Measurements from ENCODE around the gene ARL3.

The ARL3 gene

DNA sequence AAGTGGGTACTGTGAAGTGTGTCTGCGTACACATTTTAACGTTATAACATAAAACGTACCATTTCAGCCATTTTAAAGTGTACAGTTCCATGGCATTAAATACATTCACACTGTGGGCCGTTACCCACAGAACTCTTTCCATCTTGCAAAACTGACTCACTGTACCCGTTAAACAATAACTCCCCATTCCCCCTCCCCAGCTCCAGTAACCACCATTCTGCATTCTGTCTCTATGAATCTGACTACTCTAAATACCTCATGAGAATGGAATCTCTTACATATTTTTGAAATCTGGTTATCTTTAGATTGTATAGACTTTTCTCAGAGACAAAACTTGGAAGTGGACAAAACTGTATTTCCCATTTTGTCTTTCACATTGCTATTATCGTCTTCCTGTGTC is 9.3 kb downstream of the ARL3 start:
- no peak overlapping the region for H2BK15ac ChIP-seq (ENCODE audit: low read depth, poor library complexity, severe bottlenecking)
- H3K4me2 ChIP-seq (ENCODE audit: low read length, poor library complexity, severe bottlenecking), result peak overlapping the region; percentile 49
- peak overlapping the region; percentile 93 for H2AK5ac ChIP-seq (ENCODE audit: low read length, severe bottlenecking)
- H2BK120ac ChIP-seq (ENCODE audit: low read depth, low read length), result no peak overlapping the region
- H3K4ac ChIP-seq (ENCODE audit: low read depth in 1 of 2, low read length in 2 of 2), result no peak overlapping the region
- no peak overlapping the region for H3K9ac ChIP-seq (ENCODE audit: low read length)
- no peaks in the 10 kb centered on the region for H3K27me3 ChIP-seq (ENCODE audit: control insufficient read depth in 1 of 2, insufficient read depth in 1 of 2, low read length in 2 of 2)
- H3K79me1 ChIP-seq (replicated peaks; ENCODE audit: low read length, poor library complexity, severe bottlenecking), result peaks cover 5% of the 10 kb centered on the region
- H4K91ac ChIP-seq (ENCODE audit: low read length), result no peak overlapping the region
- WGBS, result 60% methylated on average over 5 of the region's 6 CpGs
- peak overlapping the region; percentile 96 for H3K27ac ChIP-seq (ENCODE audit: low read length, poor library complexity, severe bottlenecking)
- H4K8ac ChIP-seq (ENCODE audit: low read length), result no peak overlapping the region
- H3K9me3 ChIP-seq (ENCODE audit: control insufficient read depth, low read length), result no peaks in the 10 kb centered on the region
- no peak overlapping the region for H2BK12ac ChIP-seq (ENCODE audit: low read length in 2 of 2)
- no peak overlapping the region for H2AFZ ChIP-seq (ENCODE audit: low read depth, low read length)
- peaks cover 1 to 7% of the 10 kb centered on the region in 2 experiments for H3K36me3 ChIP-seq (ENCODE audit: control insufficient read depth in 1 of 2, insufficient read depth in 2 of 2, low read depth in 1 of 2, low read length in 2 of 2)
- H3K18ac ChIP-seq (ENCODE audit: low read depth in 1 of 2, low read length in 2 of 2), result no peak overlapping the region
- peak overlapping the region; percentile 75 for H2BK5ac ChIP-seq (ENCODE audit: low read depth, low read length, poor library complexity, severe bottlenecking)
- H3K4me3 ChIP-seq (ENCODE audit: insufficient read depth in 1 of 2, low read depth in 1 of 2, low read length in 2 of 2), result no peak overlapping the region
- DNase-seq, result peak; percentile 50
- H3K4me1 ChIP-seq (ENCODE audit: control insufficient read depth, insufficient read depth, low read depth, low read length), result peaks cover 20% of the 10 kb centered on the region
- no peak overlapping the region for H3K23ac ChIP-seq (ENCODE audit: low read length in 2 of 2)
- no peak overlapping the region for H3K14ac ChIP-seq (ENCODE audit: low read length in 2 of 2)

DNA sequence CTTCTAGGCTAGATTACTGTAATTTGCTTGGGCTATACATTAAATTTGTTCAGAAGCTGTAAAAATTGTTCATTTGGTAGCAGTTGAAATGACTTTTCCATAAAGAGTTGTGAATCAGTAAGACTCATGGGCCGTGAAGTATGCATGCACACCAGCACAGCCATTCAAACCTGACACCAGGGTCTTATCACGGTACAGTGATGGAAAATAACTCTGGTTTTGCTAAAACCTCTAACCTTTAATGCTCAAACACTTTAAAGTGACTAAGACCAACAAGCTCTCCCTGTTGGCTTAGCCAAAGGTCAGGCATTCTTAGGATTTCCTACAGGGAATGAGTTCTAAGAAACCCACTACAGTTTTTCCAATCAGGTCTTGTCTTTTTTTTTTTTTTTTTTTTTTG is 11.5 kb downstream of the ARL3 start:
- Histone ChIP-seq H2BK15ac (ENCODE audit: low read depth, poor library complexity, severe bottlenecking) (no peak overlapping the region), H3K79me1 (replicated peaks; ENCODE audit: low read length, poor library complexity, severe bottlenecking) (peaks cover 9% of the 10 kb centered on the region), H3K4me2 (ENCODE audit: low read length, poor library complexity, severe bottlenecking) (no peak overlapping the region), H4K8ac (ENCODE audit: low read length) (no peak overlapping the region), H3K27me3 (ENCODE audit: control insufficient read depth in 1 of 2, insufficient read depth in 1 of 2, low read length in 2 of 2) (no peaks in the 10 kb centered on the region), H3K4me3 (ENCODE audit: insufficient read depth in 1 of 2, low read depth in 1 of 2, low read length in 2 of 2) (no peak overlapping the region), H2BK12ac (ENCODE audit: low read length in 2 of 2) (no peak overlapping the region), H3K9me3 (ENCODE audit: control insufficient read depth, low read length) (no peaks in the 10 kb centered on the region), H2AK5ac (ENCODE audit: low read length, severe bottlenecking) (no peak overlapping the region), H4K91ac (ENCODE audit: low read length) (no peak overlapping the region), H3K9ac (ENCODE audit: low read length) (no peak overlapping the region), H3K36me3 (ENCODE audit: control insufficient read depth in 1 of 2, insufficient read depth in 2 of 2, low read depth in 1 of 2, low read length in 2 of 2) (peaks cover 8 to 26% of the 10 kb centered on the region in 2 experiments), H2BK5ac (ENCODE audit: low read depth, low read length, poor library complexity, severe bottlenecking) (no peak overlapping the region), H3K14ac (ENCODE audit: low read length in 2 of 2) (no peak overlapping the region), H3K27ac (ENCODE audit: low read length, poor library complexity, severe bottlenecking) (peak overlapping the region; percentile 57), H3K4me1 (ENCODE audit: control insufficient read depth, insufficient read depth, low read depth, low read length) (peaks cover 20% of the 10 kb centered on the region), H2AFZ (ENCODE audit: low read depth, low read length) (no peak overlapping the region), H3K23ac (ENCODE audit: low read length in 2 of 2) (no peak overlapping the region), H2BK120ac (ENCODE audit: low read depth, low read length) (no peak overlapping the region), H3K18ac (ENCODE audit: low read depth in 1 of 2, low read length in 2 of 2) (no peak overlapping the region), H3K4ac (ENCODE audit: low read depth in 1 of 2, low read length in 2 of 2) (no peak overlapping the region)
- 83% methylated on average over 2 of the region's 2 CpGs for WGBS
- DNase-seq, result peak; percentile 34

DNA sequence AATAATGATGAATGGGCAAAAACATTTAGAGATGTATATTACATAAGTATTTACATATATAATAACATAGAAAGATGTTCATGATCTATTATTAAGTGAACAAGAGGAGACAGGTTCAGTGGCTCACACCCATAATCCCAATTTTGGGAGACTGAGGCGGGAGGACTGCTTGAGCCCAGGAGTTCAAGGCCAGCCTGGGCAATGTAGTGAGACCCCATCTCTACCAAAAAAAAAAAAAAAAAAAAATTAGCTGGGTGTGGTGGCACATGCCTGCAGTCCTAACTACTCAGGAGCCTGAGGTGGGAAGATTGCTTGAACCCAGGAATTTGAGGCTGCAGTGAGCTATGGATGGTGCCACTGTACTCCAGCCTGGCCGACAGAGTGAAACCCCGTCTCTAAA is 12.4 kb downstream of the ARL3 start:
- WGBS, result no CpG with 5 or more reads among the region's 3 CpGs
- H3K9ac ChIP-seq (ENCODE audit: low read length), result no peak overlapping the region

DNA sequence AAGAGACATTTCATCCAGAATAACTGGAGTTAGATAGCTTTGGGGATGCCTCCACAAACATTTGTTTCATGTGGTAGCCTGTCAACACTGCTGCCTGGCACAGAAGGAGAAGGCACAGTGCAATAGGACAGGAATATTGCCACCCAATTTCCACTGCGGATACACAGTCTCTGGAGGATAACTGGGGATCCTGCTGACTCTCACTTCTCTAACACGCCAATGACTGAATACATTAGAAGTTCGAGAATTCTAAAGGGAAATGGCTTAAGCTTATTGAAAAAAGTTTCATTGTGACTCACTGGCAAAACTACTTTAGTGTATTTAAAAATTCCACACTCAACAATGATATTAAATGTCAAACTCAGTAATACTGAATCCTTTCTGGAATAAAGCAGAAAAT is 12.9 kb downstream of the ARL3 start:
- Histone ChIP-seq H2AK5ac (ENCODE audit: low read length, severe bottlenecking) (peak overlapping the region; percentile 94), H3K4me3 (ENCODE audit: insufficient read depth in 1 of 2, low read depth in 1 of 2, low read length in 2 of 2) (no peak overlapping the region), H4K91ac (ENCODE audit: low read length) (no peak overlapping the region), H3K27ac (ENCODE audit: low read length, poor library complexity, severe bottlenecking) (peak overlapping the region; percentile 40), H4K8ac (ENCODE audit: low read length) (no peak overlapping the region), H2BK120ac (ENCODE audit: low read depth, low read length) (no peak overlapping the region), H3K9ac (ENCODE audit: low read length) (no peak overlapping the region), H3K79me1 (replicated peaks; ENCODE audit: low read length, poor library complexity, severe bottlenecking) (peaks cover 11% of the 10 kb centered on the region), H3K14ac (ENCODE audit: low read length in 2 of 2) (no peak overlapping the region), H3K18ac (ENCODE audit: low read depth in 1 of 2, low read length in 2 of 2) (peak overlapping the region in 1 of 2 experiments; percentile 48), H2AFZ (ENCODE audit: low read depth, low read length) (no peak overlapping the region), H3K23ac (ENCODE audit: low read length in 2 of 2) (no peak overlapping the region), H2BK5ac (ENCODE audit: low read depth, low read length, poor library complexity, severe bottlenecking) (no peak overlapping the region), H3K9me3 (ENCODE audit: control insufficient read depth, low read length) (no peaks in the 10 kb centered on the region), H3K4me2 (ENCODE audit: low read length, poor library complexity, severe bottlenecking) (no peak overlapping the region), H2BK15ac (ENCODE audit: low read depth, poor library complexity, severe bottlenecking) (no peak overlapping the region), H3K4me1 (ENCODE audit: control insufficient read depth, insufficient read depth, low read depth, low read length) (peaks cover 19% of the 10 kb centered on the region), H2BK12ac (ENCODE audit: low read length in 2 of 2) (no peak overlapping the region), H3K27me3 (ENCODE audit: control insufficient read depth in 1 of 2, insufficient read depth in 1 of 2, low read length in 2 of 2) (no peaks in the 10 kb centered on the region), H3K4ac (ENCODE audit: low read depth in 1 of 2, low read length in 2 of 2) (peak overlapping the region in 1 of 2 experiments; percentile 51), H3K36me3 (ENCODE audit: control insufficient read depth in 1 of 2, insufficient read depth in 2 of 2, low read depth in 1 of 2, low read length in 2 of 2) (peaks cover 11 to 38% of the 10 kb centered on the region in 2 experiments)
- no peak for DNase-seq
- no CpG with 5 or more reads among the region's 3 CpGs for WGBS

More for the DNA sequence above, 12.4 kb downstream of the ARL3 start:
- Histone ChIP-seq H3K23ac (ENCODE audit: low read length in 2 of 2) (no peak overlapping the region), H3K14ac (ENCODE audit: low read length in 2 of 2) (no peak overlapping the region), H2AK5ac (ENCODE audit: low read length, severe bottlenecking) (no peak overlapping the region), H2AFZ (ENCODE audit: low read depth, low read length) (no peak overlapping the region), H3K4me2 (ENCODE audit: low read length, poor library complexity, severe bottlenecking) (no peak overlapping the region), H3K4me1 (ENCODE audit: control insufficient read depth, insufficient read depth, low read depth, low read length) (peaks cover 20% of the 10 kb centered on the region), H2BK5ac (ENCODE audit: low read depth, low read length, poor library complexity, severe bottlenecking) (no peak overlapping the region), H3K27me3 (ENCODE audit: control insufficient read depth in 1 of 2, insufficient read depth in 1 of 2, low read length in 2 of 2) (no peaks in the 10 kb centered on the region), H3K4me3 (ENCODE audit: insufficient read depth in 1 of 2, low read depth in 1 of 2, low read length in 2 of 2) (no peak overlapping the region), H2BK15ac (ENCODE audit: low read depth, poor library complexity, severe bottlenecking) (no peak overlapping the region), H3K79me1 (replicated peaks; ENCODE audit: low read length, poor library complexity, severe bottlenecking) (peaks cover 11% of the 10 kb centered on the region), H3K9me3 (ENCODE audit: control insufficient read depth, low read length) (no peaks in the 10 kb centered on the region), H4K91ac (ENCODE audit: low read length) (no peak overlapping the region), H3K18ac (ENCODE audit: low read depth in 1 of 2, low read length in 2 of 2) (no peak overlapping the region), H2BK12ac (ENCODE audit: low read length in 2 of 2) (no peak overlapping the region), H2BK120ac (ENCODE audit: low read depth, low read length) (no peak overlapping the region), H3K4ac (ENCODE audit: low read depth in 1 of 2, low read length in 2 of 2) (no peak overlapping the region), H3K27ac (ENCODE audit: low read length, poor library complexity, severe bottlenecking) (no peak overlapping the region), H4K8ac (ENCODE audit: low read length) (no peak overlapping the region), H3K36me3 (ENCODE audit: control insufficient read depth in 1 of 2, insufficient read depth in 2 of 2, low read depth in 1 of 2, low read length in 2 of 2) (peaks cover 11 to 33% of the 10 kb centered on the region in 2 experiments)
- no peak for DNase-seq
